Dermis microvascular lymphatic vessel endothelial cell (primary cell): ENCODE measurements around the gene SPTBN5. TPM values are rescaled to one million over a fixed set of nuclear protein-coding genes. Genes with fewer than 3 reads are reported as not detected.

ENCODE experiments used
- DNase-seq, 2 donors: peaks; one replicate each; pipeline versions ENCODE4 v3.0.0 to v3.0.0-alpha.2; 2010; ENCODE audit warnings: low read depth in 2 of 2
- total RNA-seq: library from RNA; depleted of rRNA; stranded (reverse); fragments of >200 nt; gene quantifications from 2 replicates; pipeline ENCODE4 v1.2.1, GENCODE V29; 2014

Gene SPTBN5
- total RNA-seq, 1 donor from 2014 or later, result 2.7 TPM

GRCh38 chr15:41825572-41826535 lies 68.0 kb downstream of the SPTBN5 start:
- no peak for DNase-seq

GRCh38 chr15:41825145-41825544 lies 68.7 kb downstream of the SPTBN5 start:
- no peak for DNase-seq

- DNase-seq, result no peak
These were observed 69.6 kb downstream of the SPTBN5 start for GRCh38 chr15:41824062-41824745.

GRCh38 chr15:41823502-41823901 lies 70.4 kb downstream of the SPTBN5 start:
- no peak for DNase-seq

GRCh38 chr15:41822957-41823356 lies 70.9 kb downstream of the SPTBN5 start:
- DNase-seq, result no peak

- no peak for DNase-seq
These were observed 71.4 kb downstream of the SPTBN5 start for GRCh38 chr15:41822471-41822870.

- DNase-seq, result no peak
These were observed 72.0 kb downstream of the SPTBN5 start for GRCh38 chr15:41821831-41822230.

- no peak for DNase-seq
These were observed 72.9 kb downstream of the SPTBN5 start for GRCh38 chr15:41820791-41821423.

- no peak for DNase-seq
These were observed 74.3 kb downstream of the SPTBN5 start for GRCh38 chr15:41819455-41820050.

GRCh38 chr15:41817781-41818180 lies 76.1 kb downstream of the SPTBN5 start:
- no peak for DNase-seq

- DNase-seq, result no peak
These were observed 76.5 kb downstream of the SPTBN5 start for GRCh38 chr15:41817327-41817726.

- DNase-seq, result no peak
These were observed 77.1 kb downstream of the SPTBN5 start for GRCh38 chr15:41816788-41817187.

GRCh38 chr15:41814534-41814933 lies 79.3 kb downstream of the SPTBN5 start:
- DNase-seq, result no peak

GRCh38 chr15:41813426-41813825 lies 80.4 kb downstream of the SPTBN5 start:
- no peak for DNase-seq

GRCh38 chr15:41812820-41813375 lies 81.0 kb downstream of the SPTBN5 start:
- no peak for DNase-seq

GRCh38 chr15:41811432-41812195 lies 82.2 kb downstream of the SPTBN5 start:
- DNase-seq, result peak; percentile 69 to 86

GRCh38 chr15:41810651-41811431 lies 83.0 kb downstream of the SPTBN5 start:
- no peak for DNase-seq

GRCh38 chr15:41809526-41810220 lies 84.2 kb downstream of the SPTBN5 start:
- no peak for DNase-seq

- no peak for DNase-seq
These were observed 84.7 kb downstream of the SPTBN5 start for GRCh38 chr15:41809121-41809520.
